GF-D8 (cell line): ENCODE results near the gene NBAS.

Experiments used
- DNase-seq: peaks from one replicate; lab custom pipeline; 2025; lab: John Stamatoyannopoulos, UW

The NBAS gene

DNA sequence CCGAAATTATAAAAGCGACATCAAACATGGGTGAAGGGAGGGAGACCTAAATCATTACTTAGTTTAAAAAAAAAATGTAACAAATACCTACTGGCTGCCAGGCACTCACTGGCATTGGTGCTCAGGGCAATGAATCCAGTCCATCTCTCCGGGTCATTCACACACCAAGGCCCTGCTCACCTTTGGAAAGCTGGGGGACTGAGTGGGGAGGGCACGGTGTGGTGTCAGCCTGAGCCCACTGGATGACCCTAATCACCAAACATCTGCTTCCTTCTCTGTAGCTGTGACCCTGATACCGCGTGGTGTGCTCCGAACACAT is 30.2 kb upstream of the NBAS start:
- DNase-seq = no peak

DNA sequence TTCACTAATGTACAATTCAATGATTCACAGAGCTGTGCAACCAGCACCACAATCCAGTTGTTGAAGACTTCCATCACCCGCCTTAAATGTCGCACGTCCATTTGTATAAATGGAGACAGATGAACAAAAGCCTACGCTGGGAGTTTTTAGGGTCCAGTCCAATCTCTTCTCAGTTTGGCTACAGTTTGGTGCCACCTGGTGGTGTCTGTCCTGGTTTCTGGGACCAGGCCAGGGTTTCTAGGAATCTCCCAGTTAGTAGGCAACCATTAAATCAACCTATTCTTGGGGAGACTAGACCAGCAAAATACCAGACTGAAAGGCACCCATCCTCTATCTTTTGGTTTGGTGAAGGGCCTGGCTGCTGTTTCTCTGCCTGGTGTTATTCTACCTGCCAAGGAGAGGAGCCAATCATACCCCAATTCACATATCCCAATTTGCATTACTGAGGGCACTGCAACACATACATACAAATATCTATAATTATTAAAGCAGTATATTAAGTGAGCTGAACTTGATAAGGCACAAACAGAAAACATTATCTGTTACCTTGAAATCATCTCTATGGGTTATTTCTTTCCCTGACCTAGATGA is 27.3 kb upstream of the NBAS start:
- no peak for DNase-seq

DNA sequence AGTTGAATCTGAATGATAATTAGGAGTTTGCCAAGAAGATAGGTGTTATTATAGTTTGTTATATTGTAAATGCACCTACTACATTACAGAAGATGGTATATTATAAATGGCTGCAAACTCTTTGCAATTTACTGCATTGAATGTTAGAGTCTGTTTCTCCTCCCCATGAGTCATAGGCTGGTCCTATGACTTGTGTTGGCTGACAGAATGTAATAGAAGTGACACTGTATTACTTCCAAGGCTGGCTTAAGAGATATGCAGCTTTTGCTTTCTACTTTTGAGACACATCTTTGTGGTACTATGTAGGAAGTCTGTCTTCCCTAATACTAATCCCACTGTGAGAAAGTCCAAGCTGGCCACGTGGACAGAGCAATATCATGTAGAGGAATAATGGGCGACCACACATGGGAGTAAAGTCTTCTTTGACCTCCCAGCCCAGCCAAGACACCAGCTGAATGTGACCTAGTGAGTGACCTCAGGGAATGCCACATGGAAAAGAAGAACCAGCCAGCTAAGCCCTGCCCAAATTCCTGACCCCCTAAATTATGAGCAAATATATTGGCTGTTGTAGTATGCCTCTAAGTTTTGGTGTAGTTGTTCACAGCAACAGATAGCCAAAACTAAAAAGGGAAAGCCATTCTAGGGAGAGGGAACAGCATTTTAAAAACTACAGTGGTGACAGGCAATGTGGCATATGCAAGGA is 23.8 kb upstream of the NBAS start:
- no peak for DNase-seq

DNA sequence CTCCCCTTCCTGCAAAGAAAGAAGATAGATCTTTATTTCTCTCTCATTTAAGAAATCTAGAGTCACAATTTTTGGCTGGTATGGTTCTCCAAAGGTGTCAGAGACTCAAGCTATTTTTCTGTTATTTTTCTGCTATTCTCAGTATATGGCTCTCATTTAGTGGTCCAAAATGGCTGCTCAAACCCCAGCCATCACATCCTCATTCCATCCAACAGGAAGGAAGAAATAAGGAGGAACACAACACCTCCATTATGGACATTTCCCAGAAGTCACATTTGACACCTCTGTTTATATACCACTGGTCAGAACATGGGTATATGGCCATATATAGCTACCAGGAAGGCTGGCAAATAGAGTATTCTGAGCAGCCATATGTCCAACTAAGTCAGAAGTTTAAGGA is 23.2 kb upstream of the NBAS start:
- DNase-seq = no peak

DNA sequence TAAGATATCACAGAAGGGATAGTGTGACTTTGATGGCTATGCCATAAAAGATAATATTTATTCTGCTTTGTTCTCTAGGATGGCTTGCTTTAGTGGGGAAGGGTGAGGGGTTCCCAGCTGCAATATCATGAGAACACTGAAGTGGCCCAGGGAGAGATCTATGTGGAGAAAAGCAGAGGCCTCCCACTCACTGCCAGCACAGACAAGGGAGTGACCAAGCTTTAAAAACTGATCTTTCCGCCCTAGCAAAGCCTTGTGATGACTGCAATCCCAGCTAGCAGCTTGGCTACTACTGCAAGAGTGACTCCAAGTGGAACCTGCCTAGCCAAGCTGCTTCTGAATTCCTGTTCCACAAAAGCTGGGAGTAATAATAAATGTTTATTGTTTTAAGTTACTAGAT is 22.7 kb upstream of the NBAS start:
- no peak for DNase-seq

DNA sequence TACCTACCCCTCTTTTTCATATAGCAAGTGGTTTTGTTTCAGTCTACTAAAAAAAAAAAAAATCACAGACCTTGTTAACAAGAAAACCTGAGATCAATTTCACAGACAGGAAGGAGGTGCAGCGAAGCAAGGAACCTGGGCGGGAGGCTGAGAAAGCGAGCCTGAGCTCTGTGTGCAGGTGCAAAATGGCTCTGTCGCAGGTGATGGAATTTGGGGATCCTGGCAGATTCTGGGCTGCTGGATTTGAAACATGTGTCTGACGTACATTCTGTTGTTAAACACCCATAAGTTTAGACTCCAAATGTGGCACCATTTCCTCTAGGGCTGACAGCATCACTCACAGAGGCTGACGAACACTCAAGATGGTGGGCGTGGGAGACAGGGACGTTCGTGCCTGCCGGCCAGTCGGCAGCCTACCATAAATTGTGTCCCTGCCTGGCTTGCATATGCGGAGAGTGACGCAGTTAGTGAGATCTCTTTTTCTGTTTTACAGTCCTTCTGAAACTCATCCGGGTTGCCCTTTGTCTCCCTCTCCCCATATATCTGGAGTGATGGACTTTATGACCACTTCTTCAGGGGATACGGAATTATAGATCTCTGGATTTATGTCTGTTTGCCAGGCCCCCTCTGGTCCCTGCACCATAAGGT is 21.7 kb upstream of the NBAS start:
- no peak for DNase-seq

DNA sequence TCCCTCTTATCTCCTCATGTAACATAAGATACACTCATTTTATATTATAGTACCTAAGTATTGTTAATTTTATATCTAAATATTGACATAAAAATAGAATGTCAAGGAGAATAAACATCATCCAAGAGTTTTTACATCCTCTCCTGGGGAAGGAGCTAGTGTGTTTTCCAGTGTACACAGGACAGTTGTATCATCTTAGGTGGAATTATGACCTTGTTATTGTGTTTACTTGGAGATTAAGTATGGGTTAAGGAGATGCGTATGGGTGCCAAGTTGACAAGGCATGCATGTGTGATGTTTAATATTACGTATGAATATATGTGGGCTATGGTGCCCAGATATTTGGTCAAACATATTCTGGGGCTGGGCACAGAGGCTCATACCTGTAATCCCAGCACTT is 19.3 kb upstream of the NBAS start:
- no peak for DNase-seq

DNA sequence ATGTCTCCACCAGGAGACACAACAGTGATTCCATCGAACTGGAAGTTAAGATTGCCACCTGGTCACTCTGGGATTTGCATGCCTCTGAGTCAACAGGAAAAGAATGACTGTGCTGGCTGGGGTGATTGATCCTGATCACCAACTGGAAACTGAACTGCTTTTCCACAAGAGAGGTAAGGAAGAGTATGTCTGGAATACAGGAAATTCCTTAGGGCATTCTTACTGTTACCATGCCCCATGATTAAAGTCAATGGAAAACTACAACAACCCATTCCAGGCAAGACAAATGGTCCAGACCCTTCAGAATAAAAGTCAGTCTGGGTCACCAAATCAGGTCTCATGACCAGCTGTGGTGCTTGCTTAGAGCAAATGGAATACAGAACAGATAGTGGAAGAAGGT is 18.5 kb upstream of the NBAS start:
- no peak for DNase-seq

DNA sequence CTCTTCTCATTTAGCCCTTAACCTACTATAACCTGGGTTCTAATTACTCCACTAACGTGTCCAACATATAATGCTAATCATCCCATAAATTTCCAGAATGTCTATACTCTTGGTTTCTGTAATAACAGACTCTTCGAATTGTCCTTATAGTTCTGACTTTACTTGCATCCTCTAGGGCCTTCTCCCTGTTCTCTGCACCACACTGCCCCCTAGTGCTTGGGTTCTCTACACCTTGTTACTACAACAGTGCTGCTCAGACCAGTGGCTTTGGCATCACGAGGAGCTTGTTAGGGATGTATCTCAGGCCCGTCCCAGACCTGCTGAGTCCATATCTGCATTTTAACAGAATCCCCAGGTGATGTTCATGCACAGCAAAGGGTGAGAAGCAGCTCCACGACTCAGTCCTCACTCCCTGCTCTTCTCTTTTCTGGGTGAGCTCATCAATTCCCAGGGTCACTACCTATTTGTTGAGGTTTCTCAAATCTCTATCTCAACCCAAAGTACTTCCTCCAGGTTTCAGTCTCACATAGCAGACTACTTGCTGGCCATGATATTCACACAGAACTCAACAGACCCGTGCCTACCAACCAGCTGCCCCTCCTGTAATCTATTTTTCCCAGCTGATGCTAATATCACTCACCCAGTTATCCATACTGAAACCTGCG is 16.1 kb upstream of the NBAS start:
- peak; percentile 38 for DNase-seq

DNA sequence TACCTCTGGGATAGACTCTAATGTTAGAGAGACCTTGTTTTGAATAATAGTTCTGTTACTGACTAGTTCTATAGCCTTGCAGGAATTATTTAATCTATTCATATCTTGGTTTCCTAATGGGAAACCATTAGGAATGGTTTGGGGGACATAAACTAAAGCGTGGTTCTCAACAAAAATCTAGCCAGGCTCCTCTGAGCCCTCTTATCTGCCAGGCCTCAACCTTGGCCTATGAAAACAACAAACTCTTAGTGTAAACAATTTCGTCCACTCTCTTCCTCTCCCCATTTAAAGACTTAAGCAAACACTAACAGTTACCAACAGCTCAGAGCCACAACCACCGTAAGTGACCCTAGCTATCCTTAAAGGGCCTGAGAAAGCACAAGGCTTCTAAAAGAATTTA is 10.6 kb upstream of the NBAS start:
- no peak for DNase-seq

DNA sequence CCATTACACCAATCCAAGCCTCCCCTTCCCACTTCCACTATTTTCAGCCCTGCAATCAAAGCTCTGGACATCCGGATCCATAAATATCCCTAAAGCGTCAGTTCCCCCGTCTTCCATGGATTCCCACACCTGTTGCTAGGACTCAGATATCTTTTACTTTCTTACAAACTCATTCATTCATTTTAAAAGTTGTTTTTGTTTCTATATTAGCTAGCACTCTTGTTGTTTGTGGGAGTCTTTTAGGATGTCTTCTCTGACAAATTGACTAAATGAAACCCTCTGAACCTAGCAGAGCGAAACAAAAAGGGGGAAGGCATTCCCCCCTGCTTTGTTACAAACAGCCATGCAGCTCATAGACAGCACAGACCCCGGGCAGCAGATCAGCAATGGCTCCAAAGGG is 9.0 kb upstream of the NBAS start:
- DNase-seq = no peak

DNA sequence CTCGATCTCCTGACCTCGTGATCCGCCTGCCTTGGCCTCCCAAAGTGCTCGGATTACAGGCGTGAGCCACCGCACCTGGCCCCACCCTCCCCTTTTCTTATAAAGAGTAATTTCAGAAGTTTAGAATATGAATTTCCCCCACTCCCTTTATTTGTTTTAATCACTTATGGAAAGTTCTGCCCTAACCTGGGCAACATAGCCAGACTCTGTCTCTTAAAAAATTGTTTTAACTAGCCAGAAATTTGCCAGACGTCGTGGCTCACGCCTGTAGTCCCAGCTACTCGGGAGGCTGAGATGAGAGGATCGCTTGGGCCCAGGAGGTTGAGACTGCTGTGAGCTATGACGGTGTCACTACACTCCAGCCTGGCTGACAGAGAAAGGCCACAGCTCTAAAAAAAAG is 7.7 kb upstream of the NBAS start:
- DNase-seq = no peak

DNA sequence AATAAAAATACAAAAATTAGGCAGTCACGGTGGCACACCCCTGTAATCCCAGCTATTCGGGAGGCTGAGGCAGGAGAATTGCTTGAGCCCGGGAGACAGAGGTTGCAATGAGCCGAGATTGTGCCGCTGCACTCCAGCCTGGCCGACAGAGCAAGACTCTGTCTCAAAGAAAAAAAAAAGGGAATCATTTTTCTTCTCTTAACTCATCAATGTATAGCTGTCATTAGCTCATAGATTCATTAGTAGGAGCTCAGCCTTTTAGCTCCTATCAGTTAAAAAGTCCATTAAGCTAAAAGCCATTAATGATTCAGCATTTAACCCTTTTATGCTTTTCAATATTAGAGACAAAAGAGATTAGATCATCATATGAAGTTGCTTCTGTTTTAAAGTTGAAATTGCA is 5.8 kb upstream of the NBAS start:
- no peak for DNase-seq

DNA sequence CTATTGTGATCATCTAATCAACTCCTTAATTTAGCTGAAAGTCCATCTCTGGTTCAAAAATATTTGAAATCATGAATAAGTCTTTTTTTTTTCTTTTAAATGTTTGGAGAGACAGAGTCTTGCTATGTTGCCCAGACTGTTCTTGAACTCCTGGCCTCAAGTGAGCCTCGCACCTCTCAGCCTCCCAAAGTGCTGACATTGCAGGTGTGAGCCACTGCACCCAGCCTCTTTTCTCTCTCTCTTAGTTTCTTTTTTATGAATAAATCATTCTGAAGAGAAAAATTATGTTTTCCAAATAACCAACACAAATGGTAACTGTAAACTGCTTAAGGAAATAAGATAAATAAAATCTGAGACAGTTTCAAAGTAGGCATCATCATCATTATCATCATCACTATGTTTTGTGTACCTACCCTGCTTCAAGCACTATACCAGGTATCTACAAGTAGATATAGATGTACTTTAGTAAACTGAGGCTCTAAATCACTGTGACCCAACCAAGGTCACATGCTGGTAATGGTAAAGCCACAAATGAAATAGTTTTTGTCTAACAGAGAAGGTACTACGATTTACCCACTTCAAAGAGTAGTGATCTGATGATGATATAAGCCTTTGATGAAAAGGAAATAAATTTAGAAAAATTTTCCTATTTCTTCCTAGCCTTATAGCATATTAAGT is 5.0 kb upstream of the NBAS start:
- DNase-seq = no peak

DNA sequence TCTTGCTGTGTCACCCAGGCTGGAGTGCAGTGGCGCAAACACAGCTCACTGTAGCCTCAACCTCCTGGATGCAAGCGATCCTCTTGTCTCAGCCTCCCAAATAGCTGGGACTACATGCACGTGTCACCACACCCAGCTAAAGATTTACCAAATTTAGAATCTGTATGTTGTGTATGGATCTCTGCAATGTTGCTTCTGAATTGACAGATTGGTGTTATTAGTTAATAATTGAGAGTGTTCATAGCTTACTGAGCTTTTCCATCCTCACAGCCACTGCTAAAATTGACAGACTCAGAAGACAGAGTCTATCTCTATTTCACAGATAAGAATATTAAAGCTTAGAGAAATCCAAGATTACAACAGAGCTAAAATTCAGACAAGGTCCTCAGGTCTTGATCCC is 4.3 kb upstream of the NBAS start:
- DNase-seq = no peak

DNA sequence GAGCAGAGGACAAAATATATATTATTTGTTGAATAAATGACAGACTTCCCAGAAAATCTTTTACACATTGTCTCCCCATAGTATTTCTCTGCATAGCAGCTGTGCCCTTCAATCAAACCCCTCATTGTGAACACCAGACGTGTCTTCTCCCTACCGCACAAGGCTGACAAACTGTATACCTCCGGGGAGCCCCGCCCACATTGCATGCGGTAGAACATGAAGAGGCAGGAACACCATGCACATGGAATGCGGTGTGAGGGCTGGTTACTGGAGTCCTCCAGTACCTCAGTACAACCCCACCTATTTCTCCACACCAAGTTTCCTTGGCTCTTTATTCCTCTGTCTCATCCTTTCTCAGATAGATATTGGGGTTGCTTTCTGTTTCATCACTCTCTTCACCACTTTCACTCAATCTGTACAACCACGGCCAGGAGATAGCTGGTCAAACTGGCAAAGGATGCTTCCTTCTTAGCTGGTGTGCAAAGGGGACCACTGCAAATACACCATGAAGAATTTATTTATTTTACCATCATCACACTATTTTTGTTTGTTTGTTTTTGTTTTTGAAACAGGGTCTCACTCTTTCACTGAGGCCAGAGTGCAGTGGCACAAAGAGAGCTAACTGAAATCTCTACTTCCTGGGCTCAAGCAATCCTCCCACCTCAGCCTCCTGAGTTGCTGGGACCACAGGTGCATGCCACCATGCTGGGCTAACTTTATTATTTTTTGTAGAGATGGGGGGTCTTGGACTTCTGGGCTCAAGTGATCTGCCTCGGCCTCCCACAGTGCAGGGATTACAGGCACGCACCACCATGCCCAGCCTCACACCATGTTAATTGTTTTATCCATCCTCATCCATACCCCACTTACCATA is 2.3 kb upstream of the NBAS start:
- no peak for DNase-seq

DNA sequence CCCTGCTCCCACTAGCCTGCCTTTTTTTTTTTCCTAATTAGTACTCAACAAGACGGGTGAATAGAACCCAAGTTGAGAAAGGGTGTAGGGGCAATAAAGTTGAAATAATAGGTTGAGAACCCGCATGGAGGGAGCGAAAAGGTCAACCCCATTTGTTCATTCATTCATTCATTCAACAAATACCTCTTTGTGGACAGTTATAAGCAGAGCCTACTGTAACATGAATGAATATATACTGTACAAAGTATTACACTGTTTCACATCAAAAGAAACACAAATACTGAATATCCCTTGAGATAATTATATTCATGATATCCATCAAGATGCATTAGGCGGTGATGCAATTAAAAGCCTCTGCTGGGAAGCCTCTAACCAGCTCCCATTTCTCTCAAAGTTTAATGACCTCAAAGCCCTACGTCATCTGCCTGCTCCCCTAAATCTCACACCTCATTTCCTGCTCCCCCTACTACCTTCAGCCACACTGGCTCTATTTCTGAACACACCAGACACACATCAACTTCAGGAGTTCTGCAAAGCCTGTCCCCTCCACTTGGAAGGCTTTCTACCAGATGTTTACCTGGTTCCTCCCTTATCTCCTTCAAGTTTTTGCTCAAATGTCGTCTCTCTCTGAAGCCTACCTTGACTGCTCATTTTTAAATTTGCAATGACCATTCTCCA is 1.4 kb upstream of the NBAS start:
- DNase-seq = no peak

DNA sequence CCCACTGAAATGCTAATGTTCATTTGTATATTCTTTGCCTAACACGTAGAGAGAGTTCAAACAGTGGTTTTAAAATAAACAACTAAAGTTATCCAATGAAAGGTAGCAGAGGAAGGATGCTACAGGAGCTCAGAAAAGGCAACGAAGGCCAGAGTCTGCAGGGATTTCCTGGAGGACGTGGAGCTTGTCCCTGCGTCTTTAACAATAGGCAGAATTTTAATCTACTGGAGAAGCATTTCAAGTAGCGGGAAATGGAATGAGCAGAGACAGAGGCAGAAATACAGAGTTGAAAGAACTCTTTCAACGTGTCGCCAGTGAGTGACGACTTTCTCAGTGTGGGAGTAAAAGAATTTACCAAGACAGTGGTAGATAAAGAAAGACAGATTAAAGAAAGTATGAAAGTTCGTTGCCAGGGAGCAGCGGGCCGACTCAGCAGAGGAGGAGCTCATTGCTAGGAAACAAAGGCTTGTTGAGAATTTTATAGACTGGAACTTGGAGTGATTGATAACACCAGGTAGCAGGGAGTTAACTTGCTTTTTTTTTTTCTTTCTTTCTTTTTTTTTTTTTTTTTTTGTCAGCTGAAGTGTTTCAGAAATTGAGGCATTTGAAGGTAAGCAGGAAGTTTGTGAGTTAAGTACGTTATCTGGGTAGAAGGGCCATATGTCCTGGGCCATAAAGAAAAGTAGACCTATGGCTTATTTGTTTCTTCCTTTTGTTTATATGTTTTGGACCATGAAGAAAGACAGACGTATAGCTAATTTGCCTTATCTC is 625 bp upstream of the NBAS start:
- DNase-seq = peak; percentile 28

DNA sequence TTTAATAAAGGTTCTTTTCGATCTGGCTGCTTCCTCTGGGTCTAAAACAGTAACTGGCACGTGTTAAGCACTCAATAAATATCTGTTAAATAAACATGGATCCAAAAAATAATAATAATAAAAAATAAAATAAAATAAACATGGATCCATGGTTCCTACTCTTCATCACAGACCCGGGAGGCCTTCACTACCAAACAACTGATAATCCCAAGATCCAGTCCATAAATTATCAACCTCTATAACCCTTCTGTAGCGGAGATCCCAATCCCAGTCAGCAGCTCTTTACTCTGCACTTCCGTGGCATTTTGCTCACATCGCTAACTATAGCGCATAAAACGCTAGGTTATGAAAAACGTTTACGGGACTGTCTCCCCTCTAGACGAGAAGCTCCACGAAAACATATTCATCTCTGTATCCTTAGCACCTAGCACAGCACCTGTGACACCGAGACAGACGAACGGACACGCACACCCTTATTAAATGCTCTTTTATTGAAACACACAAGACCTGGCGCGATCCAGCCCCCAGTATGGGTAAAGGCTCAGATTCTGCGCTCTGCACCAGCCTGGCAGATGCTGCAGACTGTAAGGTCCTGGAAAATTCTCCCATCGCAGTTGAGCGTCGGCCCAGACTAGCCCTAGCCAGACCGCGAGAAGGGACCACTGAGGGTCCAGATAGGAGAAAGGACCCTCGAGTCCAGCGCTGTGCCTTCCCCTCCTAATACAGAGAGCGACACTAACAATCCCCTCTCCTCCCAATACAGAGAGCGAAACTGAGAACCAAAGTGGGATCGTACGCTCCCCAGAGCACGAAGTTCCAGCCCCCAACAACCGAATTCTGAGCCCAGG is 770 bp downstream of the NBAS start:
- peak; percentile 19 for DNase-seq
